ENCODE measurements around the gene DAGLB.

DAGLB gene

DNA sequence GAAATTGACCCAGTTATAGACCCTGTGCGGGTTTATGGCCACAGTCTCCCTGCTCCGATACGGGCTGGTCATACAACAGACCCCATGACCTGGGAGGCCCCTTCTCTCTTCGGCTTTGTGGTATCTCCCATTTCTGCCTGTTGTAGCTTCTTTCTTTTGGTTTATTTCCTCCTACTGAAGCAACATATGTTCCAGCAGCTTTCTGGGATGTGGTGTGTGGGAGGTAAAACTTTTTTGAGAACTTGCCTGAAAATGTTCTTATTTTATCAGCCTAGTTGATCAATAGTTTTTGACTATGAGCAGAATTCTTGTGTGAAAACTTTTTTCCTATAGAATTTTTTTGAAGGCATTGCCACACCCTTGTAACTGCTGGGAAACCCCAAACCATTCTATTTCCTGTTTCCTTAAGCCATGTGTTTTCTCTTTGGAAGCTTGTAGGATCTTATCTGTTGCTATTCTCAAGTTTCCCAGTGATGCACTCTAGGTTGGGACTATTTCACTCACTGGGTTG, 80.0 kb downstream of the DAGLB start:
- no peak for DNase-seq (ENCODE audit: low read depth)
- TF ChIP-seq CTCF (IDR thresholded peaks at IDR 0.05; ENCODE audit: control insufficient read depth, extremely low read depth, insufficient read depth): no peak
- H3K4me3 ChIP-seq (ENCODE audit: low read depth, low read length): no peak overlapping the region

- no peak overlapping the region for H3K4me3 ChIP-seq (ENCODE audit: low read depth, low read length)
- TF ChIP-seq CTCF (IDR thresholded peaks at IDR 0.05; ENCODE audit: control insufficient read depth, extremely low read depth, insufficient read depth): no peak
- DNase-seq (ENCODE audit: low read depth): no peak
Measured at GRCh38 chr7:6365451-6365850, 82.3 kb downstream of the DAGLB start.

GRCh38 chr7:6360841-6361240, 86.9 kb downstream of the DAGLB start:
- no peak for TF ChIP-seq CTCF (IDR thresholded peaks at IDR 0.05; ENCODE audit: control insufficient read depth, extremely low read depth, insufficient read depth)
- H3K4me3 ChIP-seq (ENCODE audit: low read depth, low read length): no peak overlapping the region
- DNase-seq (ENCODE audit: low read depth): no peak

GRCh38 chr7:6359734-6360133, 88.0 kb downstream of the DAGLB start:
- H3K4me3 ChIP-seq (ENCODE audit: low read depth, low read length): no peak overlapping the region
- DNase-seq (ENCODE audit: low read depth): no peak
- TF ChIP-seq CTCF (IDR thresholded peaks at IDR 0.05; ENCODE audit: control insufficient read depth, extremely low read depth, insufficient read depth): no peak

Data from LNCaP clone FGC (cell line).